Stomach (tissue), 4 donors: Measurements from ENCODE around the gene MRE11.

Experiments
- EP300 ChIP-seq: sonication (generic); formaldehyde crosslinking; IDR thresholded peaks from one replicate; pipeline ENCODE4 v1.6.1; 2017; ENCODE audit warnings: antibody characterized with exemption
- POLR2AphosphoS5 ChIP-seq, 3 donors: sonication (generic); formaldehyde crosslinking; IDR thresholded peaks; one replicate each; pipeline ENCODE4 v1.6.1; 2016; ENCODE audit warnings: antibody characterized with exemption in 3 of 3
- TF ChIP-seq, protein P1 (sequence below), 7 experiments: fragments of 450-650 bp in 4 of 7; fragments of 200-600 bp in 3 of 7; sonication (generic) in 3 of 7; IDR thresholded peaks; one replicate each; pipeline ENCODE4 v1.5.1; 2016 to 2019; ENCODE audit warnings: antibody characterized with exemption in 7 of 7, control low read depth in 2 of 7, mild to moderate bottlenecking in 1 of 7

- TF ChIP-seq, protein P1, sequence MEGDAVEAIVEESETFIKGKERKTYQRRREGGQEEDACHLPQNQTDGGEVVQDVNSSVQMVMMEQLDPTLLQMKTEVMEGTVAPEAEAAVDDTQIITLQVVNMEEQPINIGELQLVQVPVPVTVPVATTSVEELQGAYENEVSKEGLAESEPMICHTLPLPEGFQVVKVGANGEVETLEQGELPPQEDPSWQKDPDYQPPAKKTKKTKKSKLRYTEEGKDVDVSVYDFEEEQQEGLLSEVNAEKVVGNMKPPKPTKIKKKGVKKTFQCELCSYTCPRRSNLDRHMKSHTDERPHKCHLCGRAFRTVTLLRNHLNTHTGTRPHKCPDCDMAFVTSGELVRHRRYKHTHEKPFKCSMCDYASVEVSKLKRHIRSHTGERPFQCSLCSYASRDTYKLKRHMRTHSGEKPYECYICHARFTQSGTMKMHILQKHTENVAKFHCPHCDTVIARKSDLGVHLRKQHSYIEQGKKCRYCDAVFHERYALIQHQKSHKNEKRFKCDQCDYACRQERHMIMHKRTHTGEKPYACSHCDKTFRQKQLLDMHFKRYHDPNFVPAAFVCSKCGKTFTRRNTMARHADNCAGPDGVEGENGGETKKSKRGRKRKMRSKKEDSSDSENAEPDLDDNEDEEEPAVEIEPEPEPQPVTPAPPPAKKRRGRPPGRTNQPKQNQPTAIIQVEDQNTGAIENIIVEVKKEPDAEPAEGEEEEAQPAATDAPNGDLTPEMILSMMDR (IDR thresholded peaks at IDR 0.05): no peak
- TF ChIP-seq EP300 (no peak), POLR2AphosphoS5 (IDR thresholded peaks at IDR 0.05) (no peak)
Observed at GRCh38 chr11:94424011-94424410, 69.6 kb downstream of the MRE11 start.
